RPMI8226 (cell line): ENCODE data around the gene BSDC1.
"Not testable (repeated sequence)": the region's sequence is repeated elsewhere in the genome, so short reads cannot be mapped to it uniquely, and the experiment has no call there.

Source experiments
- DNase-seq: peaks from one replicate; pipeline ENCODE4 v3.0.0-alpha.2; 2015

Gene BSDC1

GRCh38 chr1:32356478-32356877 is 37.8 kb downstream of the BSDC1 start:
- DNase-seq: no peak

DNA sequence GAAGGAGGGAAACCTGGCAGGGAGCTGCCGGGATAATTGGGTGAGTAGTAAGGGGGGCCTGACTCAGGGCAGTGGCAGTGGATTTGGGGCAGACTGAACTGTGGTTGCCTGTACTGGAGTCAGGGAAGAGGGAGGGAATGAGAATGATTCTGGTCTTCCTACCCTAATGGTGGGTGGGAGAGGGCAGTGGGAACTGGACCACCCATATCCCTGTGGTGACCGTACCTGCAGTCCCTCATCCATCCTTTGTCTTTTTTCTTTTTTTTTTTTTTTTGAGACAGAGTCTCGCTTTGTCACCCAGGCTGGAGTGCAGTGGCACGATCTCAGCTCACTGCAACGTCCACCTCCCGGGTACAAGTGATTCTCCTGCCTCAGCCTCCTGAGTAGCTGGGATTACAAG is 38.5 kb downstream of the BSDC1 start:
- not testable (repeated sequence) for DNase-seq

DNA sequence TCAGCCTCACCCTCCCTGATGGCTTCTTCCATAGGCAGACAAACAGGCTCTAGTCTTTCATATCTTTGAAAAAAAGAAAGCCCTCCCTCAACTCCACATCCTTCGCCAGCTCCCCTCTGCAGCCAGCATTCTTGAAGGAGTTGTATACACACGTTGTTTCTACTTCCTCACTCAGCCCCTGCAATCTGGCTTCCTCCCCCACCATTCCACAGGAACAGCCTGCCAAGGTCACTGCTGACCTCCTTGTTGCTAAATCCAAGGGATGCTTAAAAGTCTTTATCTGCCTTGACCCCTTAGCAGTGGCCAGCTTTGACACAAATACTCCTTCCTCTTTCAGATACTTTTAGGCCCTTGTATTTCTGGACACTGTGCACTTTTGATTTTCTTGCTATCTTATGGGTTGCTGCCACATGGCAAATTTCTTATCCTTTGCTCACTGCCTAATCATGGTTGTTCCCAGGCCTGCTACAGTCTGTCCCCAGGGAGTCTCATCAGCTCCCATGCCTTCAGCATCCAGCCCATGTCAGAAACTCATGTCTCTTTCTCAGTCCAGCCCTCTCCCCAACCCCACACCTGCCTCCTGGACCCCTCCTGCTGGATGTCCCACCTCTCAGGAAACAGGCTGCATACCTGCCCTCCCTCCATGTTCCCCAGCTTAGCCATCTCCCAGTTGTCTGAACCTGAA is 40.2 kb downstream of the BSDC1 start:
- DNase-seq: no peak

- DNase-seq: no peak
These were observed 40.8 kb downstream of the BSDC1 start for GRCh38 chr1:32353431-32353830.

- DNase-seq: no peak
These were observed 41.3 kb downstream of the BSDC1 start for GRCh38 chr1:32352831-32353383.

GRCh38 chr1:32352239-32352745 is 41.9 kb downstream of the BSDC1 start:
- DNase-seq: no peak

- DNase-seq: peak; percentile 99
These were observed 42.6 kb downstream of the BSDC1 start for GRCh38 chr1:32351399-32352238.

- peak; percentile 86 for DNase-seq
These were observed 43.3 kb downstream of the BSDC1 start for GRCh38 chr1:32350785-32351398.

DNA sequence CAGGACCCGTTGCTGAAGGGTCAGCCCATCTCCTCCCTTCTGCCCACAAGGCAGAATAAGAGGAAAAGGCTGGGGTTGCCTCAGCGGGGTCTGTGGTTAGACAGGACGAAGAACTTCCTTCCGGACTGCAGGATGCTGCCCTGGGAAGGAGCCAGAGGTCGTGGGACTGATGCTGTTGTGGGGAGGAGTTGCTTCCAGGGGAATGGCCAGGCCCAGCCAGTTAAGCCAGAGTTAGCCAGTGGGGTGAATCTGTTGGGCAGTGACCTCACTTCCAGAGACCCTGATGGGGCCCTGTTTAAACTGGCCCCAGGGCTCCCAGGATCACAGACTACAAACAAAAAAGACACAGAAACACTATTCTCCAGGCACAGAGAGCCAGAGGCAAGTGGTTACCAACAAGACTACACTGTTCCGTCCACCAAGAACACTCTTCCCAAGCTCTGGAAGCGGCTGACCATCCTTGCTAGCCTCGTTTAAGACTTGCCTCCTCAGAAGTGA is 45.0 kb downstream of the BSDC1 start:
- no peak for DNase-seq

DNA sequence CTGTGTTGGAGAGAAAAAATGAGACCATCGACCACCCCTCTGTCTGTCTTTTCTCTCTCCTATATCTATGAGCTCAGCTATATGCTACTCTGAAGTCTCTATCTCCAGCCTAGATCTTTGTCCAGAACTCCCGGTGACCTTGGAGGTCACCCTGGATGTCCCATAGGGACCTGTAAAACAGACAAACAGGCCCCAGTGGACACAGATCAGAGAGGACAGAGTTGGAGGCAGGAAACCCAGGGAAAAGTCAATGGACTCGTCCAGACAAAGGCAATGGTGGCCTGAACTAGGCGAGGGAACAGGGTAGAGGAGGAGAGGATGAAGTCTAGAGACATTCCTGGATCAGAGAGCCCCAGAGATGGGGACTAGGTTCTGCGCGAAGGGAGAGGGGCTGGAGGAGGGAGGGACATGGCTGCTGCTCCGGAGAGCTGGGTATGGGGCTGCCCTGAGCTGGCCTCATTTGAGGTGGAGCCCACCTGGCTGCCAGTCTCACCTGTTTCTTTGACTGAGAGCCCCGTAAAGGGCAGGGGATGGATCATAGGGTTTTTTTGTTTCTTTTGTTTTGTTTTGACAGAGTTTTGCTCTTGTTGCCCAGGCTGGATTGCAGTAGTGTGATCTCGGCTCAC is 47.6 kb downstream of the BSDC1 start:
- DNase-seq: no peak

GRCh38 chr1:32345289-32345827 is 48.9 kb downstream of the BSDC1 start:
- peak; percentile 81 for DNase-seq

GRCh38 chr1:32342704-32343103 is 51.5 kb downstream of the BSDC1 start:
- no peak for DNase-seq

- no peak for DNase-seq
These were observed 52.3 kb downstream of the BSDC1 start for GRCh38 chr1:32341971-32342370.

DNA sequence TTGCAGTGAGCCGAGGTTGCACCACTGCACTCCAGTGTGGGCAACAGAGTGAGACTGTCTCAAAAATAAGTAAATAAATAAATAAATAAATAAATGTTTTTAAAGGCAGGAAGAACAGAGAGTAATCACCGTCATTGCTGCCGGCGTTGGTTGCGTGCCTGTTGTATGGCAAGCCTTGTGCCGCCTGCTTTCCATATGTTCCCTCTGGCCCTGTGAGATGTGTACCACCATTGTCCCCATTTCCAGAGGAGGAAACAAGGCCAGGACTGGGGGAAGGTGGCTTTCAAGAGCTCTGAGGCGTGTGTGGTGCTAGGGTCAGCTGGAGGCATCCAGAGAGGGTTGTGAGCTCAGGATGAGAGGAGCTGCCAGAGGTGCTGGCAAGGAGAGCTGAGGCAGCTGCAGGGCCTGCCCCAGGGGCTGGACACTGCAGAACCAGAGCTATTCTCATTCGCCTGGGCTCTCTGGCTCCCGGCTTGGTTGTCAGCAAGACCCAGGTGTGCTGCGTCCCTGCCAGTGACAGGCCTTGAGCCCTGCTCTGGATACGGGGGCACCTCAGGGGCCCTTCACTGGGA is 53.0 kb downstream of the BSDC1 start:
- no peak for DNase-seq

DNA sequence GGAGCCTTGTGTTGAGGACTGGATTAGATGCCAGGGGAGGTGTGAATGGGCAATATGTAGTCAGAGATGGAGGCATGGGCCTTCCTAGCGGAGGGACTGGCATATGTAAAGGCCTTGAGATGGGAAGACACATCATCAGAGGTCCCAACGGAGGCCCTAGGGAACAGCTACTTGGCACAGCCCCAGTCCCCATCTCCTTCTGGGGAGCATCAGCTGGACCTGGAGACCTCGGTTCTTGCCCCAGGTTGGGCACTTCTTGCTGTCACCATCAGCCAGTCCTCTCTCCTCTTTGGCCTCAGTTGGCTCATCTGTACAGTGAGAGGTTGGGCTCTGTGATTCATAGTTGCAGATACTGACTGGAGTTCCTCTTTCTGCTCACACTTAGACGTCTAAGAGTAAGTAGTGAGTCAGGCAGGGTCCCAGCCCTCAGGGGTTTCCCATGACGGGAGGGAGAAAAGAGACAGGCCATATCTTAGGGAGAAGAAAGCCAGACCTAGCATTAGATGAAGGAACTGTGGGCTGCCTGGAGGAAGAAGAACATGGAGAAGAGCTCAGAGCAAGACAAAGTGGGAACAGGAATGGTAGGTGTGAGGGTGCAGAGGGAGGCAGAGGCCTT is 54.8 kb downstream of the BSDC1 start:
- no peak for DNase-seq

DNA sequence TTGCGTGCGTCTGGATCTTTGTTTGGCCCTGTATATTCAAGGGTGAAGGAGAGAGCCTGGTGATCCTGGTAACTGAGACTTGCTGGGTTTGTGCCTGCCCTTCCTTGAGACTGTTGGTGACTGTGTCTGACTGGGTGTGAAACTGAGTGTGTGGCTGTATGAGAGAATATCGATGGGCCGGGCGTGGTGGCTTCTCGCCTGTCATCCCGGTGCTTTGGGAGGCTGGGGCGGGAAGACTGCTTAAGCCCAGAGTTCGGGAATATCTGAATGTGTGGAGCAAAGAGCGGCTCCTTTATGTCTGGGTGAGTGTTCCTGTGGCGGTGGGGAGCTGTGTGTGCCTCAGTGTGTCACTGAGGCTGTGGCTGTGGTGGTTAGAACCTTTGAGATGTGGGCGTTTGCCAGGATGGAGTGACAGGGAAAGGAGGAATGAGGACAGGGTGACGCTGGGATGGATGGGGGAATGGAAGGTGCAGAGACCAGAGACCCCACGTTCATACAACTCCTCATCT is 55.5 kb downstream of the BSDC1 start:
- no peak for DNase-seq

- peak; percentile 72 for DNase-seq
These were observed 56.2 kb downstream of the BSDC1 start for GRCh38 chr1:32337855-32338636.

- DNase-seq: peak; percentile 85
These were observed 57.1 kb downstream of the BSDC1 start for GRCh38 chr1:32336963-32337675.

DNA sequence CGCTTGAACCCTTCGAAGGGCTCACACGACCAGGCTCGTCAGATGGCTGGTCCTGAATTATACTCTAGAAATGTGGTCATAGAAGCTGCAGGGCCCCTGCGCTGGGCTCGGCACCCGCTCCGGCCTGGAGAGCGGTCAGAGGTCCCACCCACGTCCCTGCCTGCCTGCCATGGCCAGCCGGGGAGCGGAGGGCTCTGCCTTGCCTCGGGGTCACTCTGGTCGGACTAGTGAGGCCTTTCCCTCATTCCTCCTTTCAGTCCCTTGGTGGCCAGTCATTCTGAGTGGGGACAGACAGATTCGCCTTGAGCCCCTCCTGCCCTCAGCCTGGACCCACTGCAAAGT is 57.7 kb downstream of the BSDC1 start:
- no peak for DNase-seq
